ENCODE results near the gene EXOC4.

DNA sequence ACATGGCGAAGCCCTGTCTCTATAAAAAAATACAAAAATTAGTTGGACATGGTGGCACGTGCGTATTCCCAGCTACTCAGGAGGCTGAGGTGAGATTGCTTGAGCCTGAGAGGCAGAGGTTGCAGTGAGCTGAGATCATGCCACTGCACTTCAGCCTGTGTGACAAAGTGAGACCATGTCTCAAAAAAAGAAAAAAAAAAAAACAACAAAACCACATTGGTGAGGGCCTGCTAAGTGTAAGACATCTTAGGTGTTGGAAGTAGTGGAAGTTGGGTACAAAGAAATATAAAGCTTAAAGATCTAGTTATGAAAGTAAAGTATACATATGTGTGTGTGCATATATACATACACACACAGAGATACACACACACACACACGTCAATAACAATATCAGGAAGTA is 228.0 kb downstream of the EXOC4 start:
- no peak for TF ChIP-seq POLR2AphosphoS5 (IDR thresholded peaks at IDR 0.05; ENCODE audit: borderline replicate concordance, low read depth, low read length)
- no peak for TF ChIP-seq EZH2 (IDR thresholded peaks at IDR 0.05)

Measured in SK-N-MC (cell line).